LNCAP (cell line): ENCODE results near the gene CLOCK.

Source experiments
- CTCF ChIP-seq: fragments of 450-650 bp; IDR thresholded peaks from 2 replicates; pipeline ENCODE4 v1.5.1; 2017; ENCODE audit warnings: mild to moderate bottlenecking

CLOCK gene

GRCh38 chr4:55397126-55397436 lies 149.6 kb downstream of the CLOCK start:
- no peak for TF ChIP-seq CTCF

GRCh38 chr4:55396308-55397125 lies 150.2 kb downstream of the CLOCK start:
- no peak for TF ChIP-seq CTCF

GRCh38 chr4:55395529-55396307 lies 151.0 kb downstream of the CLOCK start, which contains the start of gene TMEM165:
Gene TMEM165, plus strand, starts transcription at chr4:55395957. Its CDS starts 233 bp downstream, at chr4:55396190.
- no peak for TF ChIP-seq CTCF

- no peak for TF ChIP-seq CTCF
Observed at GRCh38 chr4:55395218-55395528, 151.5 kb downstream of the CLOCK start.

GRCh38 chr4:55393461-55394320 lies 153.0 kb downstream of the CLOCK start:
- TF ChIP-seq CTCF = no peak

- TF ChIP-seq CTCF = no peak
Observed at GRCh38 chr4:55386840-55387239, 159.9 kb downstream of the CLOCK start.

- no peak for TF ChIP-seq CTCF
Observed at GRCh38 chr4:55386073-55386472, 160.6 kb downstream of the CLOCK start.
